22Rv1 (cell line): ENCODE results near the gene LNP1.
A peak's percentile ranks its signal among the peaks of the same experiment; 100 is the strongest.
"Not testable (repeated sequence)": the region's sequence is repeated elsewhere in the genome, so short reads cannot be mapped to it uniquely, and the experiment has no call there.

ENCODE experiments used
- H3K27ac ChIP-seq: fragments of 450-650 bp; 2 replicates; pipeline ENCODE4 v1.5.1; 2017
- CTCF ChIP-seq: fragments of 450-650 bp; IDR thresholded peaks from 2 replicates; pipeline ENCODE4 v1.5.1; 2017; ENCODE audit warnings: mild to moderate bottlenecking
- ZFX ChIP-seq: fragments of 450-650 bp; IDR thresholded peaks from 2 replicates; pipeline ENCODE4 v1.6.1; 2017; ENCODE audit warnings: antibody characterized with exemption, borderline replicate concordance

Gene LNP1

GRCh38 chr3:100400780-100401673 is at the start of gene LNP1, which contains the start of gene TOMM70:
TSS of gene LNP1 (plus strand) at chr3:100401539. CDS start at chr3:100429730, 28,191 bp downstream.
TSS of gene TOMM70 (minus strand) at chr3:100401089. CDS start at chr3:100400949, 140 bp downstream.
- peak within 1 kb of the TSS; percentile 89 for H3K27ac ChIP-seq
- TF ChIP-seq ZFX (no peak), CTCF (no peak)

DNA sequence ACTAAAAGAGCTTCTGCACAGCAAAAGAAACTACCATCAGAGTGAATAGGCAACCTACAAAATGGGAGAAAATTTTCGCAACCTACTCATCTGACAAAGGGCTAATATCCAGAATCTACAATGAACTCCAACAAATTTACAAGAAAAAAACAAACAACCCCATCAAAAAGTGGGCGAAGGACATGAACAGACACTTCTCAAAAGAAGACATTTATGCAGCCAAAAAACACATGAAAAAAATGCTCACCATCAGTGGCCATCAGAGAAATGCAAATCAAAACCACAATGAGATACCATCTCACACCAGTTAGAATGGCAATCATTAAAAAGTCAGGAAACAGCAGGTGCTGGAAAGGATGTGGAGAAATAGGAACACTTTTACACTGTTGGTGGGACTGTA is 49.6 kb upstream of the LNP1 start:
- H3K27ac ChIP-seq, result not testable (repeated sequence)

GRCh38 chr3:100352296-100353231 is 48.8 kb upstream of the LNP1 start:
- H3K27ac ChIP-seq, result no peak overlapping the region
- no peak for TF ChIP-seq ZFX
- no peak for TF ChIP-seq CTCF

GRCh38 chr3:100354850-100355249 is 46.5 kb upstream of the LNP1 start:
- TF ChIP-seq ZFX (no peak), CTCF (no peak)
- H3K27ac ChIP-seq, result no peak overlapping the region

DNA sequence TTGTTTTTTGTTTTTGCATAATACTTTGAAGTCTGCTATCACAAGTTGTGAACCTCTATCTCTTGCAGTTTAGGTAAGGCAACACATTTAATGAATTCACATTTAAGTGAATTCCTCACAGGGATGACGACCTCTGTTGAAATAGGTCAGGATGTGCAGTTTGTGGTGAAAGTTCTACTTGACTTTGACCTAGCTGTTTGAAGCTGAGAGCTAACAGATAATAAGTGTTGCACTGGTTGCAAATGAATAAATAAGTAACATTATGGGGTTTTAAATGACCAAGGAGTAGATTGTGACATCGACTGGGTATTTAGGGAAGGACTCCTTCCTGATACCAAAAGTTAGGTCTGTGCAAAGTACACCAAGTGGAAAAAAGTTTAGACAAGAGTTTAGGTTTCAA is 42.9 kb upstream of the LNP1 start:
- H3K27ac ChIP-seq, result no peak overlapping the region
- no peak for TF ChIP-seq ZFX
- no peak for TF ChIP-seq CTCF

GRCh38 chr3:100359035-100359434 is 42.3 kb upstream of the LNP1 start:
- no peak overlapping the region for H3K27ac ChIP-seq
- no peak for TF ChIP-seq CTCF
- no peak for TF ChIP-seq ZFX

DNA sequence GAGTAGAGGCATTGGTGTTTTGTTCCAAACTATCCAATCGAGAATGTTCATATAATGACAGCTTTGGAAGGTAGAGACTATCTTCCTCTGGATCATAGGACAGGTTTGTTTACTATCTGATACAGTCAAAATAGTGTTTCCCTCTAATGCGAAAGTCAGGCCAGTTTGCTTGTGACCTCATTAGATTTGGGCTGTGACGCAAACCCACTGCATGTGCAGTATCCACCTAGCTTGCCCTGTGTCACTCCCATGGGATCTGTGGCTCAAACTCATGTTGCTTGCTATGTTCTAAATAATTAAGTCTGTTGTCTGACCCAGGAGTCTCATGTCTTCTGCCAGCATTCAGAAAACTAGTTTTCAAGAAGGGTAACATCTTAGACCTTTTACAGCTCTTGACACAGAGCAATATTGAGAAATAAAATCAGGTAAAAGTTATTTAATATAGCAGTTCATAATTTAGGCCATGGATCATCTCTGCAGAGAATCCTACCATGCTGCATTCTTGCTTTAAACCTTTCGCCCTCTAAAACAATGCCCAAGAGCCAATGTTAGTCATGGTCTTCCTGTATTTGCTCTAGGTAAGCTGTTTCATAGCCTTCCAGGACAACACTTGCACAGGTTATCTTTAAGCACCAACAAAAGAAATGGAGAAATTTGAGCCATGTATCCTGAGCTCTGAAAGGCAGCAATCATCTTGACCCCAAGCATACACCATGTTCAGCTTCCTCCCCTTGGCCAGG is 40.4 kb upstream of the LNP1 start:
- no peak for TF ChIP-seq CTCF
- no peak for TF ChIP-seq ZFX
- no peak overlapping the region for H3K27ac ChIP-seq
